MM.1S (cell line): ENCODE data around the gene ACACB.

Experiments used
- EZH2 ChIP-seq: fragments of 300-600 bp; sonication (generic); optimal IDR thresholded peaks from 2 replicates; pipeline ENCODE3; 2017; ENCODE audit warnings: low read depth, mild to moderate bottlenecking, antibody characterized with exemption, low read length, mixed read lengths
- TF ChIP-seq, protein P1 (sequence below): fragments of 300-600 bp; sonication (generic); IDR thresholded peaks from 2 replicates; pipeline ENCODE4 v1.5.1; 2016; ENCODE audit warnings: antibody characterized with exemption, low read length, mixed read lengths

DNA sequence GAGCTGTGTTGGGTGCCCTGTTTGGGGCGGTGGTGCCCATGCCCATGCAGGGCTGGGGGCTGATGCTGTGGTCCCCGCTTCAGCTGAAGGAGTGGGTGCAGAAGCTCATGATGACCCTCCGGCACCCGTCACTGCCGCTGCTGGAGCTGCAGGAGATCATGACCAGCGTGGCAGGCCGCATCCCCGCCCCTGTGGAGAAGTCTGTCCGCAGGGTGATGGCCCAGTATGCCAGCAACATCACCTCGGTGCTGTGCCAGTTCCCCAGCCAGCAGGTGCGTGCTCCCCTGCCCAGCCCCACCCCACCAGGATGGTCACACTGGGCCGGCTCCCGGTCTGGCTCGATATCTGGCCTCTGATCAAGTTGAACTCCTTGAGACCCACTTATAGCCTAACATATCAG, 92.7 kb downstream of the ACACB start:
- TF ChIP-seq EZH2 = no peak
- TF ChIP-seq, protein P1, sequence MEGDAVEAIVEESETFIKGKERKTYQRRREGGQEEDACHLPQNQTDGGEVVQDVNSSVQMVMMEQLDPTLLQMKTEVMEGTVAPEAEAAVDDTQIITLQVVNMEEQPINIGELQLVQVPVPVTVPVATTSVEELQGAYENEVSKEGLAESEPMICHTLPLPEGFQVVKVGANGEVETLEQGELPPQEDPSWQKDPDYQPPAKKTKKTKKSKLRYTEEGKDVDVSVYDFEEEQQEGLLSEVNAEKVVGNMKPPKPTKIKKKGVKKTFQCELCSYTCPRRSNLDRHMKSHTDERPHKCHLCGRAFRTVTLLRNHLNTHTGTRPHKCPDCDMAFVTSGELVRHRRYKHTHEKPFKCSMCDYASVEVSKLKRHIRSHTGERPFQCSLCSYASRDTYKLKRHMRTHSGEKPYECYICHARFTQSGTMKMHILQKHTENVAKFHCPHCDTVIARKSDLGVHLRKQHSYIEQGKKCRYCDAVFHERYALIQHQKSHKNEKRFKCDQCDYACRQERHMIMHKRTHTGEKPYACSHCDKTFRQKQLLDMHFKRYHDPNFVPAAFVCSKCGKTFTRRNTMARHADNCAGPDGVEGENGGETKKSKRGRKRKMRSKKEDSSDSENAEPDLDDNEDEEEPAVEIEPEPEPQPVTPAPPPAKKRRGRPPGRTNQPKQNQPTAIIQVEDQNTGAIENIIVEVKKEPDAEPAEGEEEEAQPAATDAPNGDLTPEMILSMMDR = no peak
